Naive thymus-derived CD4-positive, alpha-beta T cell (primary cell): ENCODE data around the gene RAB6D. TPM values are rescaled to one million over a fixed set of nuclear protein-coding genes. Genes with fewer than 3 reads are reported as not detected.
"Not testable (repeated sequence)": the region's sequence is repeated elsewhere in the genome, so short reads cannot be mapped to it uniquely, and the experiment has no call there.

Experiments
- ATAC-seq: fragments of 150-1000 bp; cut with Tn5 transposase; 2 replicates; pipeline ENCODE4 v1.10.0; 2021; ENCODE audit warnings: mild to moderate bottlenecking, moderate library complexity
- CTCF ChIA-PET: fragments of 350-600 bp; sonication (Branson Sonifier 250); formaldehyde crosslinking; loops from one replicate; lab custom pipeline; 2021; ENCODE audit warnings: antibody characterized with exemption; lab: Charles Lee
- POLR2A ChIA-PET: fragments of 350-600 bp; sonication (Branson Sonifier 250); formaldehyde crosslinking; loops from one replicate; lab custom pipeline; 2021; ENCODE audit warnings: antibody characterized with exemption, inconsistent platforms; lab: Charles Lee
- DNase-seq, 9 donors: peaks; one replicate each; pipeline versions ENCODE4 v3.0.0 to v3.0.0-alpha.2; 2020 to 2022; ENCODE audit warnings: mixed read lengths in 1 of 9
- H3K27ac ChIP-seq: one replicate; pipeline ENCODE4 v1.7.0; 2013; ENCODE audit warnings: mild to moderate bottlenecking, low read depth, low read length, moderate library complexity
- H3K27me3 ChIP-seq, 2 donors: one replicate each; pipeline ENCODE4 v1.7.0; 2013; ENCODE audit warnings: low read length in 2 of 2, mild to moderate bottlenecking in 2 of 2, moderate library complexity in 2 of 2; ENCODE audit not compliant: control insufficient read depth in 2 of 2, insufficient read depth in 2 of 2
- H3K36me3 ChIP-seq, 3 experiments: 1 replicate in 2 of 3; 2 replicates in 1 of 3; pipeline ENCODE4 v1.7.0; 2013; ENCODE audit warnings: low read length in 3 of 3, mild to moderate bottlenecking in 3 of 3, moderate library complexity in 1 of 3; ENCODE audit not compliant: insufficient read depth in 3 of 3, control insufficient read depth in 2 of 3
- H3K4me1 ChIP-seq, 2 donors: one replicate each; pipeline ENCODE4 v1.7.0; 2013; ENCODE audit warnings: low read length in 2 of 2, mild to moderate bottlenecking in 2 of 2, moderate library complexity in 1 of 2; ENCODE audit not compliant: control insufficient read depth in 2 of 2, insufficient read depth in 2 of 2
- H3K4me3 ChIP-seq: 2 replicates; pipeline ENCODE4 v1.7.0; 2013; ENCODE audit warnings: mild to moderate bottlenecking, low read length
- H3K9me3 ChIP-seq, 3 experiments: 1 replicate in 2 of 3; 2 replicates in 1 of 3; pipeline ENCODE4 v1.7.0; 2013; ENCODE audit warnings: low read length in 3 of 3; ENCODE audit not compliant: control insufficient read depth in 2 of 3
- H3K27ac Mint-ChIP-seq, 9 donors: one replicate each; pipeline ENCODE4 v1.8.0; 2020 to 2022; ENCODE audit warnings: mixed read lengths in 9 of 9, mild to moderate bottlenecking in 8 of 9, moderate library complexity in 5 of 9, inconsistent platforms in 2 of 9
- H3K27me3 Mint-ChIP-seq, 5 donors: one replicate each; pipeline ENCODE4 v1.8.0; 2021 to 2022; ENCODE audit warnings: mixed read lengths in 5 of 5, mild to moderate bottlenecking in 1 of 5
- H3K36me3 Mint-ChIP-seq, 5 donors: one replicate each; pipeline ENCODE4 v1.8.0; 2020 to 2022; ENCODE audit warnings: mixed read lengths in 5 of 5, mild to moderate bottlenecking in 3 of 5, inconsistent platforms in 1 of 5
- H3K4me1 Mint-ChIP-seq, 7 donors: one replicate each; pipeline ENCODE4 v1.8.0; 2020 to 2022; ENCODE audit warnings: mixed read lengths in 7 of 7, mild to moderate bottlenecking in 3 of 7, inconsistent platforms in 1 of 7
- H3K4me3 Mint-ChIP-seq, 10 donors: one replicate each; pipeline ENCODE4 v1.8.0; 2020 to 2022; ENCODE audit warnings: mild to moderate bottlenecking in 10 of 10, mixed read lengths in 10 of 10, moderate library complexity in 6 of 10, inconsistent platforms in 2 of 10
- H3K9me3 Mint-ChIP-seq, 11 donors: one replicate each; pipeline ENCODE4 v1.8.0; 2020 to 2022; ENCODE audit warnings: mixed read lengths in 11 of 11, mild to moderate bottlenecking in 4 of 11, inconsistent platforms in 1 of 11, moderate library complexity in 1 of 11
- intact Hi-C, 2 donors: fragments of 100-400 bp; cut with micrococcal nuclease; formaldehyde crosslinking; loops; one replicate each; pipeline ENCODE4 v1.15.1; 2023
- polyA plus RNA-seq, 2 donors: library from polyadenylated mRNA; unstranded; fragments of 300-500 nt; fragmentation: Illumina TruSeq; gene quantifications; one replicate each; pipeline ENCODE4 v1.2.3, GENCODE V29; 2021
- total RNA-seq, 6 experiments: library from RNA in 5 of 6; stranded (reverse) in 5 of 6; gene quantifications; 1 replicate in 5 of 6; 2 replicates in 1 of 6; pipeline ENCODE4 v1.2.3 and lab custom pipeline; 2021 to 2026

RAB6D gene
- total and polyA plus RNA-seq, 7 experiments from 2014 or later, result not detected

DNA sequence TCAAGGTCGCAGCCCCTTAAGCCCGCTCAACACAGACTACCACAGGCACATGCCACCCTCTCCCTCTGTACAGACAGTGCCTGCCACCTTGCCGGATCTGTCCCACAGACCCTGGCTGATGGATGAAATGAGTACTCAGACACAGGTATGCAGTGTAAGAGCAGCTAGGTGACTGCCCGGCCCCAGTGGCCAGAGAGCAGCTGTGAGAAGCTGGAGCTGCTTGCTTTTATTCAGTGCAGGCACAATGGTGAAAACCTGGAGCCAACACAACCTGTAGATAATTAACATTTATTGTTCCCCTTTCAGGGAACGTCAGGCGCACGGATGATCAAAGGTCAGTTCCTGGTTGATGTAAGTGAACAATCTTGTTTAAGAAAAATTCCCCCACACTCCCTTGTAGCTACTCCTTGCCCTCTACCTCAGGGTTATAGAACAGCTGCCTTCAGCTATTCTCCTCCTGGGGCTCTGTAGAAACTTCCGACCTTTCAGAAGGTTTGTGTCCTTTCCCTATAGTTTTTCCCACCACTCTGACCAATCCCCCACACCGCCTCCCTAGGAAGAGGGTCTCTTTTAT, 4.6 kb upstream of the RAB6D start:
- H3K4me3 ChIP-seq, H3K4me3 Mint-ChIP-seq, CTCF ChIA-PET, H3K36me3 ChIP-seq, H3K27ac Mint-ChIP-seq, ATAC-seq, H3K27me3 ChIP-seq, H3K27ac ChIP-seq, H3K4me1 ChIP-seq, H3K9me3 ChIP-seq, H3K4me1 Mint-ChIP-seq, H3K36me3 Mint-ChIP-seq, POLR2A ChIA-PET, intact Hi-C loops, H3K9me3 Mint-ChIP-seq, DNase-seq: not testable (repeated sequence)
- H3K27me3 Mint-ChIP-seq, result peaks cover 15 to 29% (median 22%) of the 10 kb centered on the region in 5 donors

- Histone ChIP-seq H3K4me3 (no peak overlapping the region), H3K27me3 (no peaks in the 10 kb centered on the region), H3K27ac (no peak overlapping the region), H3K36me3 (no peaks in the 10 kb centered on the region), H3K9me3 (no peaks in the 10 kb centered on the region), H3K4me1 (no peaks in the 10 kb centered on the region)
- H3K27ac Mint-ChIP-seq, result no peak overlapping the region
- no peak for DNase-seq
- H3K9me3 Mint-ChIP-seq, result peaks cover 0 to 6% (median 0%) of the 10 kb centered on the region in 11 donors
- POLR2A ChIA-PET, result no interaction called here
- intact Hi-C loops, result no loop called here
- H3K4me1 Mint-ChIP-seq, result peaks cover 3 to 15% (median 13%) of the 10 kb centered on the region in 7 donors
- H3K27me3 Mint-ChIP-seq, result peaks cover 21 to 38% (median 27%) of the 10 kb centered on the region in 5 donors
- H3K4me3 Mint-ChIP-seq, result no peak overlapping the region
- H3K36me3 Mint-ChIP-seq, result no peaks in the 10 kb centered on the region
- CTCF ChIA-PET, result no interaction called here
- ATAC-seq, result no peak
Measured at GRCh38 chr2:131367352-131367751, 3.4 kb upstream of the RAB6D start.

GRCh38 chr2:131366643-131367042, 2.7 kb upstream of the RAB6D start:
- H3K9me3 ChIP-seq, result no peaks in the 10 kb centered on the region
- Mint-ChIP-seq H3K9me3 (peaks cover 0 to 6% (median 0%) of the 10 kb centered on the region in 11 donors), H3K4me1 (peaks cover 3 to 15% (median 13%) of the 10 kb centered on the region in 7 donors), H3K4me3 (no peak overlapping the region), H3K27ac (no peak overlapping the region), H3K27me3 (peaks cover 25 to 43% (median 34%) of the 10 kb centered on the region in 5 donors), H3K36me3 (no peaks in the 10 kb centered on the region)
- no peaks in the 10 kb centered on the region for H3K27me3 ChIP-seq
- POLR2A ChIA-PET, result no interaction called here
- ATAC-seq (no peak), DNase-seq (no peak)
- H3K36me3 ChIP-seq, result no peaks in the 10 kb centered on the region
- H3K4me1 ChIP-seq, result no peaks in the 10 kb centered on the region
- no peak overlapping the region for H3K27ac ChIP-seq
- CTCF ChIA-PET, result no interaction called here
- intact Hi-C loops, result no loop called here
- no peak overlapping the region for H3K4me3 ChIP-seq

DNA sequence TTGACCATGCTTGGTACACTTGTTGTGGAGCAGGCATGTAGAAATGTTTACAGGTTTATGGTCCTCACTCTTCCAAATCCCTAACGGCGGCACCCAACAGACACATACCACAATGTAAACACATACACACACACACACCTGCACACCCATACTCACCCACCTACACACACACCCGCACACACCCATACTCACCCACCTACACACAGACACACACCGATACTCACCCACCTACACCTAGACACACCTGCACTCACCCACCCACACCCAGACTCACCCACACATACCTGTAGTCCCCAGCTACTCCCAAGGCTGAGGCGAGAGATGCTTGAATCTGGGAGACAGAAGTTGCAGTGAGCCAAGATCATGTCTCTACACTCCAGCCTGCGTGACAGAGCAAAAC, 1.5 kb upstream of the RAB6D start:
- no peak overlapping the region for H3K27ac ChIP-seq
- Mint-ChIP-seq H3K4me1 (peaks cover 3 to 15% (median 13%) of the 10 kb centered on the region in 7 donors), H3K36me3 (no peaks in the 10 kb centered on the region), H3K27me3 (peaks cover 37 to 52% (median 46%) of the 10 kb centered on the region in 5 donors), H3K9me3 (peaks cover 0 to 6% (median 0%) of the 10 kb centered on the region in 11 donors), H3K27ac (no peak overlapping the region), H3K4me3 (no peak overlapping the region)
- ChIA-PET POLR2A (no interaction called here), CTCF (no interaction called here)
- no peaks in the 10 kb centered on the region for H3K27me3 ChIP-seq
- no peaks in the 10 kb centered on the region for H3K4me1 ChIP-seq
- H3K4me3 ChIP-seq, result no peak overlapping the region
- no peaks in the 10 kb centered on the region for H3K36me3 ChIP-seq
- no peak for ATAC-seq
- DNase-seq, result no peak
- no peaks in the 10 kb centered on the region for H3K9me3 ChIP-seq
- intact Hi-C loops, result no loop called here

DNA sequence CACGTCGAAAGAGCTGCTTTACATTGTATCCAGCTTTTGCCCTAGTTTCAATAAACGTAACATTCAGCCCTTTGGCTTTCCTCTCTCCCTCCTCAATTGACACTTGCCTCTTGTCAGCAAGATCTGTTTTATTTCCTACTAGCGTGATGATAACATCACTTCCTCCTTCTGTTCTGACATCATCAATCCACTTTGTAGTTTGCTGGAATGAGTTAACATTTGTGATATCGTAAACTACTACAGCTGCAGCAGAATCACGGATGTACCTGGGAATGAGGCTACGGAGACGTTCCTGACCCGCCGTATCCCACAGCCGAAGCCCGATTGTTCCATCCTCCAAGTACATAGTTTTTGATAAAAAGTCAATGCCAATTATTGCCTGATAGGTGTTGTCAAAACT, 755 bp downstream of the RAB6D start:
- peaks cover 3 to 15% (median 13%) of the 10 kb centered on the region in 7 donors for H3K4me1 Mint-ChIP-seq

DNA sequence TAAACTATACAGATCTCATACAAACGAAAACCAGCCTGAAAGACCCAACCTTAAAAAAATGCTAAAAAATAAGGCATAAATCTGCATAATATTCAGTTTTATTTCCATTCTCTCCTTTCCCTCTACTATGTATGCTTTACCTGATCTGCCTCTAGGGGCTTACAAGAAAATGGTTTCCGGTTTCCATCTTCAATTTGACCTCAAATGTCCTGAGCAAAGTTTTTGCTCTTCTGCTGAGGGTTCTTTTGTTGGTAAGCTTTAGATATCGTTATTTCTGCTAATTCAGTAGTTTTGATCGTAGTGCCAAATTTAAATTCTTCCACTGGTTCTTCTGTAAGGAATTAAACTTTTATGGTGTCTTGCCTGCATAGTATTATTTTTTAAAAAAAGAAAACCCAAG, 2.2 kb downstream of the RAB6D start:
- H3K27ac Mint-ChIP-seq, H3K4me3 Mint-ChIP-seq, ATAC-seq, intact Hi-C loops, H3K9me3 ChIP-seq, H3K9me3 Mint-ChIP-seq, H3K4me1 ChIP-seq, H3K4me3 ChIP-seq, POLR2A ChIA-PET, CTCF ChIA-PET, DNase-seq, H3K27me3 ChIP-seq, H3K27ac ChIP-seq, H3K36me3 ChIP-seq, H3K36me3 Mint-ChIP-seq: not testable (repeated sequence)
- Mint-ChIP-seq H3K27me3 (peaks cover 58 to 75% (median 62%) of the 10 kb centered on the region in 5 donors), H3K4me1 (peaks cover 3 to 15% (median 13%) of the 10 kb centered on the region in 7 donors)

More for the DNA sequence above, 755 bp downstream of the RAB6D start:
- H3K4me1 ChIP-seq, H3K9me3 ChIP-seq, CTCF ChIA-PET, ATAC-seq, H3K27ac ChIP-seq, H3K27me3 ChIP-seq, DNase-seq, POLR2A ChIA-PET, intact Hi-C loops, H3K27ac Mint-ChIP-seq, H3K9me3 Mint-ChIP-seq, H3K36me3 ChIP-seq, H3K36me3 Mint-ChIP-seq, H3K4me3 ChIP-seq: not testable (repeated sequence)
- Mint-ChIP-seq H3K27me3 (peaks cover 49 to 73% (median 52%) of the 10 kb centered on the region in 5 donors), H3K4me3 (peak overlapping the region in 4 of 10 donors; percentile 39 to 55 (median 44))

DNA sequence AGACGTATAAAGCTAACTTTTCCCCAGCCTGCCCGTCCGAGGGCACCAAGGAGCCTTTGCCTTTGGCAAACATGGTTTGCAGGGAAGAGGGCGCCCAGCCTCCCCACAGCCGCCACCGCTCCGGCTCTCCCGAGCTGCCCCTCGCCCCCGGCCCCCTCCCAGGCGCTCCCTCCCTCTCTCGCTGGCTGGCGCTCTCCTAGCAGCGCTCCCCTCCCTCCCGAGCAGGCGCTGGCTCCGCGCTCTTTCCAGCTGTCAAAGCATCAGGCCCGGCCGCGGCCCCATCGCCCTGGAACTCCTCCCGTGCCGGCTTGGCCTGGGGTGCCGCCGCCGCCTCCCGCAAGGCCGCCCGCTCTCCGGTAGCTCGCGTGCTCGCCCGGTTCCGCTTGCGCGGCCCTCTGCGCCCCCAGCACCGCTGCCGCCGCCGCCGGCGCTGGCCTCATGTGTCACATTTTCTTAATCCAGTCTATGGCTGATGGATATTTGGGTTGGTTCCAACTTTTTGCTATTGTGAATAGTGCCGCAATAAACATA, 10.7 kb downstream of the RAB6D start:
- H3K27ac Mint-ChIP-seq, H3K27me3 ChIP-seq, H3K4me1 Mint-ChIP-seq, DNase-seq, H3K4me3 Mint-ChIP-seq, ATAC-seq, intact Hi-C loops, H3K4me1 ChIP-seq, CTCF ChIA-PET, H3K27ac ChIP-seq, H3K36me3 Mint-ChIP-seq, H3K36me3 ChIP-seq, POLR2A ChIA-PET, H3K9me3 ChIP-seq, H3K4me3 ChIP-seq: not testable (repeated sequence)
- Mint-ChIP-seq H3K27me3 (peaks cover 23 to 67% (median 54%) of the 10 kb centered on the region in 5 donors), H3K9me3 (peaks cover 0 to 15% (median 4%) of the 10 kb centered on the region in 11 donors)
